HPDE6-E6E7 (cell line): ENCODE measurements around the gene ZBTB46.
"Not testable (repeated sequence)": the region's sequence is repeated elsewhere in the genome, so short reads cannot be mapped to it uniquely, and the experiment has no call there.

Source experiments
- DNase-seq: peaks from one replicate; pipeline ENCODE4 v3.0.0; 2011; ENCODE audit warnings: missing footprints; ENCODE audit errors: extremely low spot score

ZBTB46 gene

GRCh38 chr20:63858393-63859165 lies 27.5 kb upstream of the ZBTB46 start:
- DNase-seq, result no peak

- DNase-seq, result no peak
These were observed 26.8 kb upstream of the ZBTB46 start for GRCh38 chr20:63857764-63858392.

DNA sequence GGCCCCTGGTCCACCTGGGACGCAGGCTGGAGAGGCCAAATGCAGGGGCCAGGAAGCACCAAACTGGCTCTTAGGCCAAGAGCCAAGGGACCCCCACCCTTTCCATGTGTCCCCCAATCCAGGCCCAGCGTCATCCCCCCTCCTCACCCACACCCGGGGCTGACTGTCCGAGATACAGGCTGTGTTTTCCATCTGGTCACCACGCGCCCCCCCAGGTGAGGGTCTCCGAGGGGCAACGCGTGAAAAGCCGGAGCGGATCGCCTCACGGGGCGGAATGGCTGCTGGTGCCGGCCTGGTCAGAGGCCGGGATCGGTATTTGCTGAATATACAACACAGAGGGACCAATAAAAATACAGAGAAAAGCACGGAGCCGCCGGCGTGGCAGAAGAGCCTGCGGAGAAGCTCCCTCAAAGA lies 25.0 kb upstream of the ZBTB46 start:
- no peak for DNase-seq

DNA sequence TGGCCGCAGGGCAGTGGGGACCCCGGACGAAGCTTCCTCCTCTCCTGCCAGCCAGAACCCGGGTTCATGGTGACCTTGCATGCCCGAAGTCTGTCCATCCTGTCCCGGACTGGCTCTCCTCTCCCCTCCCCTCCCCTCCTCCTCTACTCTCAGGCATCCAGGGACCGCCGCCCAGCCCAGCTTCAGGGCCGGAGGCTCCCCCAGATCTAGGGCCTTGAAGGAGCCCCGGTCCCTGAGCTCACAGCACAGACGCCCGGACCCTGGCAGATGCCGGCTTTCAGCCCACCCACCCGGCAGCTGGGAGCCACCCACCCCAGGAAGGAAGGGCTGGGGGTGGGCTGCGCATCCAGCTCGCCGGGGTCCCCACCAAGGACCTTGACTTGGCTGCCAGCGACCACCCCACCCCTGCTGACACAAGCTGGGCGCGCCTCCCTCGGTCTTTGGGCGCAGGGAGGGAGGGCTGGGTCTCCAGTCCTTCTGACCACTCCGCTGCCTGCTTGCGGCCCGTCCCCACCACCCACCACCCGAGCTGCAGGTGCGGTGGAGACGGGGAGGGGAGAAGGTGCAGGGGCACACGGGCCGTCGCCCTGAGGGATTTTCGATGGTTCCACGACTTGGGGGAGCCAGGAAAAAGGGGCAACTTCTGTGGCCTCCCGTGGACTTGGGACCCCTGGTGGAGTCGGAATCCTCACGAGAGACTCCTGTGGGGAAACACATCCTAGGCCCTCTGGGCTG lies 24.5 kb upstream of the ZBTB46 start:
- no peak for DNase-seq

- DNase-seq, result no peak
These were observed 23.8 kb upstream of the ZBTB46 start for GRCh38 chr20:63854766-63855362.

DNA sequence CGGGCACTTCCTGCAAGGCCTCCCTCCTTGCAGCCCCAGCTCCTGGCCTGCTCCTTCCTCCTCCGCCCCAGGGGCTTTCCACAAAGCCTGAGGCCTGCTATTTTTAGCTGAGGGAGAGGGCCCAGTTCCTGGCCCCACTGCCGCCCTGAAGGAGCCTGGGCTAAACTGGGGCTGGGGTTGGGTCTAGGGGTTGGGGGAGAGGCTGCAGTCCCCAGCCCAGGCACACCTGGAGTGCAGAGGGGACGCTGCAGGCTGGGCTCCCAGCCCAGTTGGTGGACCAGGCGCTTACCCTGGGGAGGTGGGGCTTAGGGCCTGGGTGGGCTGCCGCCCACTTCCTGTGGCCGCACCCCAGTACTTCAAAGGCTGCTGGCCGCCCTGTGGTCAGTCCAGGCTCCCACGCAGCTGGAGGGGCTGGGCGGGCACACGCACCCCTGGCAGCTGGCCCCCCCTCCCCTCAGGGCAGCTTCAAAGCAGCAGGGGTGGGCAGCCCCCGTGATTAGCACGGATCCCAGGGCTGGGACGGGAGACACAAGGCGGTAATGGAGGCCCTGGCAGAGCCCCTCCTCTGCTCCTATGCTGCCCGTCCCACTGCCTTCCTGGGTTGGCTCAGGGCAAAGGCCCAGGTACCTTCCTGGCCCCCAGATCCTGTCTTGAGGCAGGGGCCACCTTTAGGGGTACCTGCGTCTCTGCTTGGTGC lies 23.2 kb upstream of the ZBTB46 start:
- no peak for DNase-seq

- DNase-seq, result not testable (repeated sequence)
These were observed 22.6 kb upstream of the ZBTB46 start for GRCh38 chr20:63853733-63854068.

DNA sequence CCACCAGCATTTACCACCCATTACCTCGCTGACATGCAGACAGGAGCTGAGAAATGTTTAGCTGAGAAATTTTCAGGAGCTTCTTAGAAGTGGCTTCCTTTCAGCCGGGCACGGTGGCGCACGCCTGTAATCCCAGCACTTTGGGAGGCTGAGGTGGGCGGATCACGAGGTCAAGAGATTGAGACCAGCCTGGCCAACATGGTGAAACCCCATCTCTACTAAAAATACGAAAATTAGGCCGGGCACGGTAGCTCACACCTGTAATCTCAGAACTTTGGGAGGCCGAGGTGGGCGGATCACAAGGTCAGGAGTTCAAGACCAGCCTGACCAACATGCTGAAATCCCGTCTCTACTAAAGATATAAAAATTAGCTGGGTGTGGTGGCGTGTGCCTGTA lies 20.5 kb upstream of the ZBTB46 start:
- not testable (repeated sequence) for DNase-seq

DNA sequence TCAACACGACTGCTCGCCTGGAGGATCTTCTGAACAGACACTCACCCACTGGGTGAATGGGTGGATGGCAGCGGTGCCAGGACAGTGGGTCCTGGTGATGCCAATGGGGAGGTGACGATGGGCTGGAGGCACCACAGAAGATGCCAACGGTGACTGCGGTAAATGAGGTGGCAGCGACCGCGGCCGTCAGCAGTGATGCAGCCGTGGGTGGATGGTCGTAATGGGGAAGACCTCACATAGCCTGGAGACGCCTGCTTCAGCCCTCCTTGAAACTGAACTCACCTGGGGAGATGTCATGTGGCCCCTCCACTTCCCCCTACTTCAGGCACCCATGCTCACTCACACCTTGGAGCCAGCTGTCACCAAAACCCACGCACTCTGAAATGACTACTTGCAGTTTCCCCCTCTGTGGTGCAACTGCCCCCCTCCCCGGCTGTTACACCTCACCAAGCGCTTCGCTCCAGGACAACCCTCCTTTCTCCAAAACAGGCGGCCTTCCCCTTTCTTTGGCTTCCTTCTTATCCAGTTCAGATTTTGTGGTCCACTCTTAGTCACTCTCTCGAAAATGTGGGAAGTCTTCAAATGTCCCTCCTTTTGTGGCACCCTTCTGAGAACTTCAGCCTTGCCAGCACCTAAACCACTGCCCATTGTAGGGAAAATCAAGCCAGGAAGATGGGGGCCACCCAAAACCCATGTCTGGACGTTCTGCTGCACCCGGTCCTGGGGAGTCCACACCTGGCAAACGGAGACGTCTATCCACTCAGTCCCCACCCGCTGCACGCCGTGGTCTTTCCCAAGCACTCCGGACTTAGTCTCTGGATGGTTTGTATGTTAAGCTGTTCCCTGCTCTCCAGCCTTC lies 19.9 kb upstream of the ZBTB46 start:
- no peak for DNase-seq

DNA sequence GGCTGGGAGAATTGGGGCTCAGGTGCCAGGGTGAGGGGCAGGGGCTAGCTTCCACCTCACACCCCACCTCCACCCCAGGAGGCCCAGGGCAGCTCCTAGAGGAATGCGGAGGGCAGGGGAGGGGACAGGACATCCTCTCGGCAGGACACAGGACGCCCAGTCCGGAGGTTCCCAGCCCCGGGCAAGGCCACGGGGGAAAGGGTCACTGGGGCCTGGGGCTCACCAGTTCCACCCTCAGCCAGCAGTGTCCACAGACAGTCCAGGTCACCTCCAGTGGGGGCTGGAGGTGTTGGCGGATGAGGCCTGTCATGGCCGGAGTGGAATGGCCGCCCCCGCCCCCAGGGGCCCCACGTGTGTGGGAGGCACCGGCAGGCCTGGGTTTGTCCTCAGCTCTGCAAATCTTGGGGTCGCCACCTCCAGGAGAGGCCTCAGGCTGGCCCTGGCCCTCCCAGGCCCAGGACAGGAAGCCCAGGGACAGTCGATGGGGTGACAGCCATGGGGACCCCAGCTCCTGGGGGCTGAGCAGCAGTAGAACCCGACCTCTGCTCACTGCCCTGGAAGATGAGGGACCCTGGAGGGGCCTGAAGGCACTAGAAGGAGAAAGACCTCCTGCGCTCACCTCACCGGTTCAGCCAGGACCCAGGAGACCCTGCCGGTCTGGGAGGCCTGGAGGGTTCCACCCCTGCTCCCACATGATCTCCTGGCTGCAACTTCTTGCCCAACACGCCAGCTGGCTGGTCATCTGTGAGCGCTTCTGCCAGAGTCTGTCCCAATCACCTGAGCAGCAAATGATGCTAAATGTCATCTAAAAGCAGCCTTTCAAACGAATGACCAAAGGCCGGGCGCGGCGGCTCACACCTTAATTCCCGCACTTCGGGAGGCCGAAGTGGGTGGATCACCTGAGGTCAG lies 17.2 kb upstream of the ZBTB46 start:
- DNase-seq, result no peak

DNA sequence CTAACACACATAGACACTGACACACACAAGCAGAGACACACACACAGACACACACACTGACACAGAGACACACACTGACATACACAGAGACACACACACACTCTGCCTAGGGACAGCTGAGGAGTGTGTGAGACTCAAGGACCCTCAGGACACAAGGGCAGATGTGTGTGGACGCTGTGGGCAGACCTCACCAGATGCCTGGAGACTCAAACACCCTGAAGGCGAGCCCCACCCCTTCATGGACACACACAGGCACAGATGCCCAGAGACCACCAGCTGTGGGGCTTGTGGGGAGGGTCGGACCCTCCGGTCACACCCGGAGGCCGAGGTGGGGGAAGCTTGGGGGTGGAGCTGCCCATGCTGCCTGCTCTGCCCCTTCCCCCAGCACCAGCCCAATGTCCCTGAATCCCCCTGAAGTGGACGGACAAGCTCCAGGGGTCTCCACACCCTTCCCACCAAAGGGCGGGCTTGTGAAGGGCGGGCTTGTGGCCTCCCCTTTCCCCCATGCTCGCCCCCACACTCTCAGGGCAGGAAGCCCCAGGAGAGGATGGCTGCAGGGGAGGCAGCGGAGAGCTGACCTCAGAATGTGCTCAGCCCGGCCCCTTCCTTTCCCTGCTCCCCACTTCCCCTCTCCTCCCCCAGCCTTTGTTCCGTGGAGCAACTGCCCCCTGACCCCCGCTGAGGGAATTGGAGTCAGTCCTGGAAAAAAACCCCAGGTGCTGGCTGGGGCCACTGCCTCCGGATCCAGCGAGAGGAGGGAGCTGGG lies 16.4 kb upstream of the ZBTB46 start:
- no peak for DNase-seq

DNA sequence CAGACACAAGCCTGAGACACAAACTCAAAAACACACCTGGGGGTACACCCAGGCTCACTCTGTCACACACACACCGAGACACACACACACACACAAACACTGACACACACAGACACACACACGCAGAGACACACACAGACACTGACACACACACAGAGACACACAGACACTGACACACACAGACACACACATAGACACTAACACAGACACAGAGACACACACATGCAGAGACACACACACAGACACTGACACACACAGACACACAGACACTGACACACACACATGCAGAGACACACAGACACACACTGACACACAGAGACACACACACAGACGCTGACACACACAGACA lies 15.8 kb upstream of the ZBTB46 start:
- DNase-seq, result no peak

DNA sequence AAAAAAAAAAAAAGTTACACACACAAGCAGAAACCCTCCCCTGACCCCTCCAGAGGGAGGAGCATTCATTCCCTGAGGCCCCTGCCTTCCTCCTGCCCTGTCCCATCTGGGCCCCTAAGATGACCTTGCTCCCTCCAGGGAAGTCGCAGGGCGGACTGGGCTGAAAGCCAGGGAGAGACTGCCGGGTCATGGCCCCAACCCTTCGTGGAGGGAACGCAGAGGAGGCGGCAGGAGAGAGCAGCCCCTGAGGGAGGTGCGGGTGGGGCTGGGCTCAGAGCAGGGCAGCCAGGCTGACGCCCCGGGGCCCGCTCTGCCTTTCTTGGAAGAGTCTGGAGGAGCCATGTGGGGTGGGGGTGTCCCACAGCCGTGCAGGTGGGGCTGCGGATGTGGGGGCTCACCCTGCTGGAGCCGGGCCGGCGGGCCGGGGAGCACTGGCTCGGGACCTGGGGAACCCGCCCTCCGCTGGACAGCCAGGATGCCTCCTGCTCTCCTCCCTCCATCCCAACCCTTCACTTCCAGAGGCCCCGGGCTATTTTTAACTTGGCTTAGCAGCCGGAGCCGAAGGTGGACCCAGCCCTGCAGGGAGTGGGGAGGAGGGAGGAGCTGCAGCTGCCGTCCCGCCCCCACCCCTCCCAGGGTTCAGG lies 15.2 kb upstream of the ZBTB46 start:
- DNase-seq, result no peak

GRCh38 chr20:63844511-63844991 lies 13.5 kb upstream of the ZBTB46 start:
- DNase-seq, result no peak

- no peak for DNase-seq
These were observed 12.7 kb upstream of the ZBTB46 start for GRCh38 chr20:63843778-63844177.

- DNase-seq, result no peak
These were observed 12.2 kb upstream of the ZBTB46 start for GRCh38 chr20:63843222-63843621.

DNA sequence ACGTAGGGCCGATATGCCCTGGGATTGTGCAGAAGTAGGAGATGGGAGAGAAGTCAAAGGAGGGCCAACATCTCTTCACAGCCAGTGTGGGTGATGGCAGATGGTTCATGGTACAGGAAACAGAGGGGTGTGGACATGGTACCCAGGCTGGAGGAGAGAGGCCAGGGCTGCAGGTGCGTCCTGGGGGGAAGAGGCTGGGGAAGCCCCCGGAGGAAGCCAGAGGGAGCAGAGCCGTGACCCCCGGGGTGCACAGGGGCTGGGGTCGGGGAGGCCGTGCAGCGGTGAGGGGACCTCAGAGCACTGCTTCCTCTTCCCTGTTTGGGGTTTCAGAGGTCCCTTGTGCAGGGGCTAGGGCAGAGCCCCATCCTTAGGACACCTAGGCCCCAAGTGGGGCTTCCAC lies 11.2 kb upstream of the ZBTB46 start:
- no peak for DNase-seq

- no peak for DNase-seq
These were observed 9.4 kb upstream of the ZBTB46 start for GRCh38 chr20:63840405-63840828.

- no peak for DNase-seq
These were observed 8.6 kb upstream of the ZBTB46 start for GRCh38 chr20:63839620-63840019.
